ENCODE measurements around the gene CRYAB. TPM values are rescaled to one million over a fixed set of nuclear protein-coding genes. Genes with fewer than 3 reads are reported as not detected.

Gene CRYAB
- total RNA-seq, 4 donors from 2014 or later, result 295 to 1,416 (median 399) TPM

DNA sequence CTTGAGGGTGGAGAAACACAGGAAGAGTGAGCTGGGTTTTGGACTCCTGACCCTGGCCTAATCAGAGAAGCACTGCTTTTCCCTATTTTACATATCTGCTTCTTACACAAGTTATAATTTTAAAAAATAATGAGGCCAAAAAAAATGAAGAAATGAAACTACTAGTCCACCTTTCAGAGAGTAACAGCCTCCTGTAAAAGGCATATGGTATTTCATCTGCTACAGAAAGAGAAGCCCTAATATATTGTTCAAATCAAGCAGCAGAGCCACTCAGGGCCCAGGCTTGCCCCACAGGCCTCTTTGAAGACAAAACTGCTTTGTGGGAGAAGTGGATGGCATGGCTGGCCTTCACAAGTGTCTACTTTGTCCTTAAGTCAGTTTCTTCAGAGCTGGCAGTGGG is 35.6 kb upstream of the CRYAB start:
- TF ChIP-seq, protein P1, sequence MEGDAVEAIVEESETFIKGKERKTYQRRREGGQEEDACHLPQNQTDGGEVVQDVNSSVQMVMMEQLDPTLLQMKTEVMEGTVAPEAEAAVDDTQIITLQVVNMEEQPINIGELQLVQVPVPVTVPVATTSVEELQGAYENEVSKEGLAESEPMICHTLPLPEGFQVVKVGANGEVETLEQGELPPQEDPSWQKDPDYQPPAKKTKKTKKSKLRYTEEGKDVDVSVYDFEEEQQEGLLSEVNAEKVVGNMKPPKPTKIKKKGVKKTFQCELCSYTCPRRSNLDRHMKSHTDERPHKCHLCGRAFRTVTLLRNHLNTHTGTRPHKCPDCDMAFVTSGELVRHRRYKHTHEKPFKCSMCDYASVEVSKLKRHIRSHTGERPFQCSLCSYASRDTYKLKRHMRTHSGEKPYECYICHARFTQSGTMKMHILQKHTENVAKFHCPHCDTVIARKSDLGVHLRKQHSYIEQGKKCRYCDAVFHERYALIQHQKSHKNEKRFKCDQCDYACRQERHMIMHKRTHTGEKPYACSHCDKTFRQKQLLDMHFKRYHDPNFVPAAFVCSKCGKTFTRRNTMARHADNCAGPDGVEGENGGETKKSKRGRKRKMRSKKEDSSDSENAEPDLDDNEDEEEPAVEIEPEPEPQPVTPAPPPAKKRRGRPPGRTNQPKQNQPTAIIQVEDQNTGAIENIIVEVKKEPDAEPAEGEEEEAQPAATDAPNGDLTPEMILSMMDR (IDR thresholded peaks at IDR 0.05; ENCODE audit: low read depth), result no peak

DNA sequence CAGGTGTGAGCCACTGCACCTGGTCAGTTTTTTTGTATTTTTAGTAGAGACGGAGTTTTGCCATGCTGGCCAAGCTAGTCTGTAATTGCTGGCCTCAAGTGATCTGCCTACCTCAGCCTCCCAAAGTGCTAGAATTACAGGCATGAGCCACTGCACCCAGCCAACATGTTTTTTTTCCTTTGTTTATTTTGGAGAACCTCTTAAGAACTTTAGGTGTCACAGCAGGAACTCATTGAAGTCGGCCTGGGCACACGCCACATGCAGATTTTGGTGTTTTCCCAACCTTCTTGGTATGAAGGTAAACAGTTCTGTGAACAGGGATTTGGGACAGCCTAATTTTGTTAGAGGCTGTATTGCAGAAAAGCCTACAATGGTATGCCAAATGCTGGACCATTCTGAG is 34.9 kb upstream of the CRYAB start:
- TF ChIP-seq, protein P1 (IDR thresholded peaks at IDR 0.05; ENCODE audit: low read depth), result no peak

DNA sequence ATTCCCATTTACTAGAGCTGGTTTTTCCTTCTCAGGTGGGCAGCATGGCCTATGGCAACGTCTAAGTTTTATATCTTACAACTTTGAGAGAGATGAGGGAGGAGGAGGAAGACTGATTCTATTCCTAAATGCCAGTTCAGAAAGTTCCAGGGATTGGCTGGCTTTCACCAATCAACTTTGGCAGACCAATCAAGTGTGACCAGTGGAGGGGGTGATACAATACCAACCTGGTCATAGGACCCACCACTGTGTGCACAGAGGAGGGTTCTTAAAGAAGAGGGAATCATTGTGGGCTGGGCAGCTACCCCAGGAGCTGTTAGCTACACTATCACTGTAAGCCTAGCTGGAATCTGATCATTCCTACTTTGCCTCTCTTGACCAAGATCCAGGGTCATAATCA is 33.6 kb upstream of the CRYAB start:
- TF ChIP-seq, protein P1 (IDR thresholded peaks at IDR 0.05; ENCODE audit: low read depth), result no peak

DNA sequence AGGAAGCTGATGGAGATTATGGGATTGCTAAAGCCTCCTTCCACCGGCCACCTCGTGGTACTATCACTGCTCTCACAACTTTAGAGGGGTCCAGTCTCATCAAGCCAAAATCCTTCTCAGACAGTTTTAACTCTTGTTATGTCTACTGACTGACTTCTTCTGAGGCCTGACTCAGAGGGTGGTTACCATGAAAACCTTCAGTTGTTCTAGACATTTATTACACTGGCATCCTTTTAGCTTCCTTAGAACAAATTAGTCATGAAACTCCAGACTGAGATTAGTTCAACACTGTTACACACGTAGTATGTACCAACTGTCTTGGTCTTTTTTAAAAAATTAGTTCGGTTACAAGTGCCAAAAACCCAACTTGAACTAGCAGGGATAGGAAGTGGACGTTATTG is 33.1 kb upstream of the CRYAB start:
- TF ChIP-seq, protein P1 (IDR thresholded peaks at IDR 0.05; ENCODE audit: low read depth), result no peak

DNA sequence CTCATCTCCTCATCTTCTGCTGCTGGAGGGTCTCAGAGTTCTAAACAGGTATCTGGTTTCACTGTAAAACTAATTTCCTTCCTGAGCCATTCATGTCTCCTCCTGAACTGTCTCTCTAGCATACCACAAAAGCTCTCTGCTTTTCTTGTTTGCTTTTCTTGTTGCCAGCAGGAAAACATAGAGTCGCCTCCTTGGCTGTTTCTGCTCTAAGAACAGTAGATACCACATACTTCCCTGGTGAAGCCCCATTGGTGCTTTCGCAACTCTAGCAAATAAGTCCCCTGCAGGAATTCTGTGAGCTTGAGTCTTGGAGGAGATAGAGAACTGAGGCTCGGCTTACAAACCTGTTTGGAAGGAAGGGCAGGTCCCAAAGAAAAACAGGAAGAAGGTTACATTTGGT is 32.6 kb upstream of the CRYAB start:
- TF ChIP-seq, protein P1 (IDR thresholded peaks at IDR 0.05; ENCODE audit: low read depth), result no peak

DNA sequence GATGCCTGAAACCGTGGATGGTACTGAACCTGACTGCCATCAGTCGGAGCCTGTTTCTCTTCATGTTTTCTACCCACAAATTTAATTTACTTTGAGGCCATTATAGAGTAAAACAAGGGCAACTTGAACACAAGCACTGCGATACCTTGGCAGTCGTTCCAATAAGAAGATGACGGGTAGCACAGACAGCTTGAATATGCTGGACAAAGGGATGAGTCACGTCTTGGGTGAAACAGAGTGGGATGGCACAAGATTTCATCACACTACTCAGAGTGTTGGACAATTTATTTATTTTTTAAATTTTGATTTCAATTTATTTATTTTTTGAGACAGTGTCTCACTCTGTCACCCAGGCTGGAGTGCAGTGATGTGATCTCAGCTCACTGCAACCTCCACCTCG is 31.3 kb upstream of the CRYAB start:
- TF ChIP-seq, protein P1 (IDR thresholded peaks at IDR 0.05; ENCODE audit: low read depth), result no peak

DNA sequence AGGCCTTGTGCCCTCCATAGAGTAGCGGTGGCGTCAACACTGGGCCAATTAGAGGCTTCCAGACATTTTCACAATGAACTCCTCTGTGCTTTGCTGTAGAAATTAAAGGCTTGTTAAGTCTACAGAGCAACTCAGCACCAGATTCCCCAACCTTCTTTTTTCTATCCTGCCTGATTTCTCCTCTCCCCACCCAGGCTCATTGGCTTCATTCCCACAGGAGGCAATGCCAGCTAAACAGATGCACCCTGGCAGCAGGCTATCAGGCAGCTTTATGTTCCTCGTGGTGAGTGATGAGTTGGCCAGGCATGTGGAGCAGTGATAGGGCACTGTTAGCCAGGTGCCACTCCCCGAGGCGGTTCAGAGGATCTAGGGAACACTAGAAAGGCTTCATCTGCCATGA is 30.4 kb upstream of the CRYAB start:
- TF ChIP-seq, protein P1 (IDR thresholded peaks at IDR 0.05; ENCODE audit: low read depth), result no peak

Measured in subcutaneous adipose tissue (tissue), 4 donors.